Coronary artery (tissue), 2 donors: ENCODE data around the gene ATXN7.
A peak's percentile ranks its signal among the peaks of the same experiment; 100 is the strongest.

Experiments
- DNase-seq: peaks from one replicate; pipeline ENCODE4 v3.0.0-alpha.2; 2017; ENCODE audit warnings: low spot score
- H3K27ac ChIP-seq, 2 donors: fragments of 200-600 bp; sonication (generic); one replicate each; pipeline ENCODE4 v1.5.1; 2016 to 2019
- H3K4me3 ChIP-seq: fragments of 200-600 bp; sonication (generic); 2 replicates; pipeline ENCODE4 v1.5.1; 2016; ENCODE audit warnings: mild to moderate bottlenecking, moderate library complexity
- TF ChIP-seq, protein P1 (sequence below): fragments of 200-600 bp; sonication (generic); IDR thresholded peaks from one replicate; pipeline ENCODE4 v1.5.1; 2019; ENCODE audit warnings: antibody characterized with exemption

The ATXN7 gene

DNA sequence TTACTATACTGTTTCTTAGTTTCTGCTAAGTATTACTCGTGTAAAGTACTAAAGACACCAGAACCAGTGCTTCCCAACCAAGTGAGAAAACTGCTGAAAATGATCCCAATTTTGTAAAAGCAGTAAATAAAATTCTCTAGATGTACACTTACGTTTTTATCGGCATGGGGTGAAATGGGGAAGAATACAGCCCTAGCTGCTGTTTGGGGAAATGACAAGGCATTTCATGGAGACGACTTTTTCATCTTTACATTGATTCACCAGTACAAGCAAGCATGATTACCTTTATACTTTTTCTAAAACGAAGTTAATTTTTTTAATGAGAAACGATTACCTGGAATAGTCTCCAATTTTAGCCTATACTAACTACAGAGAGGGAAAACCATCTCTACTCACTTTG lies 158.3 kb downstream of the ATXN7 start:
- DNase-seq, result no peak
- Histone ChIP-seq H3K27ac (no peak overlapping the region), H3K4me3 (peak overlapping the region; percentile 79)
- TF ChIP-seq, protein P1, sequence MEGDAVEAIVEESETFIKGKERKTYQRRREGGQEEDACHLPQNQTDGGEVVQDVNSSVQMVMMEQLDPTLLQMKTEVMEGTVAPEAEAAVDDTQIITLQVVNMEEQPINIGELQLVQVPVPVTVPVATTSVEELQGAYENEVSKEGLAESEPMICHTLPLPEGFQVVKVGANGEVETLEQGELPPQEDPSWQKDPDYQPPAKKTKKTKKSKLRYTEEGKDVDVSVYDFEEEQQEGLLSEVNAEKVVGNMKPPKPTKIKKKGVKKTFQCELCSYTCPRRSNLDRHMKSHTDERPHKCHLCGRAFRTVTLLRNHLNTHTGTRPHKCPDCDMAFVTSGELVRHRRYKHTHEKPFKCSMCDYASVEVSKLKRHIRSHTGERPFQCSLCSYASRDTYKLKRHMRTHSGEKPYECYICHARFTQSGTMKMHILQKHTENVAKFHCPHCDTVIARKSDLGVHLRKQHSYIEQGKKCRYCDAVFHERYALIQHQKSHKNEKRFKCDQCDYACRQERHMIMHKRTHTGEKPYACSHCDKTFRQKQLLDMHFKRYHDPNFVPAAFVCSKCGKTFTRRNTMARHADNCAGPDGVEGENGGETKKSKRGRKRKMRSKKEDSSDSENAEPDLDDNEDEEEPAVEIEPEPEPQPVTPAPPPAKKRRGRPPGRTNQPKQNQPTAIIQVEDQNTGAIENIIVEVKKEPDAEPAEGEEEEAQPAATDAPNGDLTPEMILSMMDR, result no peak

DNA sequence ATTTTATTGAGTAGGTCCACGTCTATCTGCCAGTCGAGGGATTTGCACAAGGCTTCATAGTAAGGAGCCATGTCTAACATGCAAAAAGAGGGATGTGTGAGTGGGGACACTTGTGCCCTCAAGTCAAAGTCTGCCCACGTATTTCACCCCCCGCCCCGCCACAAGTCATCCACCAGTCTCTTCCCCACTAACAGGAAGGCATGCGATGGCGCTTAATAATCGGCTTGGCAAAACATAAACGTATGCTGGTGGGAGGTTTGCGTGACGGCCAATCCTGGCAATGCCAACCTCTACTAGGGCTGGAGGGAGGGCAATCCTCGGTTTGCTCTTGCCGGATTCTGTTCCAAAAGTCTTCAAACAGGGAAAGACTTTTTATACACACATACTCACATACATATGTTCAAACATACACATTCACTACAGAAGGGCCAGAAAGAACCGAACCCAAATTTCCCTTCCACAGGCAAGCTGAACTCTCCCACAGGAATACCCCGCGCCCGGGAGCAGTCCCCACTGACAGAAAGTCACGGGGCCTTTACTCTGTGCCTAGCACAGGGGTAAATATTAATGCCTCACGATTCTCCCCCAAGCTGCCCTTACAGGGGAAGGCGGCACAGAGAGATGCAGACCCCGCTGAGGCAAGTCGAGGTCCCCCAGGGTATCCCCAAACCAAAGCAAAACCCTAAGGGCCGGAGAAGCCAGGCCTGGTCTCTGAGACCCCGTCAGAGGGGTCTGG lies 159.0 kb downstream of the ATXN7 start:
- no peak for DNase-seq
- TF ChIP-seq, protein P1, result no peak
- Histone ChIP-seq H3K27ac (peak overlapping the region; percentile 80 to 85), H3K4me3 (peak overlapping the region; percentile 79)

DNA sequence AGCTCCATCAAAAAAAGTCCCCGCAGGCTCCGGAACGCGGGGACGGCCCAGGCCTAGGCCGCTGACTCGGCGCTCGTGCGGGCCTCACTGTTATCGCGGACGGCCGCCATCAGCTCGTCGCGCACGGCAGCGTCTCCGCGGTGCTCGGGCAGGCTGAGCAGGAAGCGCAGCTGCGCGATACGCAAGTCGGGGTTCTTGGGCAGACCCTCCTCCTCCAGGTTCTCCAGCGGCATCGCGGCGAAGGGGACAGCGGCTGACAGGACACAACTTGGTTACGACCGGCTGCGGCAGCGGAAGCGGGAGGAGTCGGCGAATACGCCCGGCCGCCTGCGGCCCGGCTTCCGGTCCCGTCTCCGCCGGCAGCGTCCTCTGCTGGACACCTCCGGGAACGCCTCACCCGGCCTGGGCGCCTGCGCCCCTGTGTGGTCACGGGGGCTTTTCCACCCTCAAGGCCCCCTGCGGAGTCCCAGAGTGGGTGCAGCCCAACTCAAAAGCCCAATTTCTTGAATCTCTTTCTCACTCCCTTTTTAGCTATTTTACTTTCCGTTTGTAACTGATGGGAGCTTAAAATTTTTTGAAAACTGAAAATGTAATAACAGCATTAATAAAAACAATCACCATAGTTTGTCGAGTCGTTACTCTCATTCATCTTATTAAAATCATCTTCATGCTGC lies 159.7 kb downstream of the ATXN7 start, which contains the start of gene PSMD6:
Gene PSMD6 (minus strand): TSS at position 308 of the 674 bp plus-strand sequence. CDS start 75 bp downstream, at position 233.
- Histone ChIP-seq H3K4me3 (peak within 1 kb of the TSS; percentile 79), H3K27ac (peak within 1 kb of the TSS; percentile 80 to 85)
- DNase-seq, result peak; percentile 89
- TF ChIP-seq, protein P1, result peak; percentile 98

DNA sequence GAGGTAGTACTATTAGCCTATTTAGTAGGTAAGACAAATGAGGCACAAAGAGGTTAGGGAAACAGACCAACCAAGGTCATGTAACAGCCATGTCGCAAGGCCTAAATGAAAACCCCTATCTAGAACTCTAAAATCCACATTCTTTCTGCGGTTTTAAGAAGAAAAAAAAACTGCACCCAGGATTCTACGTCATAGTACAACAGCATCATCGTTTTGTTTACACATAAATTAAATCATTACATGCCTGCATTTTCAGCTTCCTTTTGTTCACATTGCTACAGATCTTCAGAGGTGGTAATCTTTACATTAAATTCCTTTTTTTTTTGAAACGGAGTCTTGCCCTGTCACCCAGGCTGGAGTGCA lies 160.2 kb downstream of the ATXN7 start:
- DNase-seq, result no peak
- Histone ChIP-seq H3K4me3 (peak overlapping the region; percentile 79), H3K27ac (peak overlapping the region; percentile 80 to 85)
- TF ChIP-seq, protein P1, result no peak

DNA sequence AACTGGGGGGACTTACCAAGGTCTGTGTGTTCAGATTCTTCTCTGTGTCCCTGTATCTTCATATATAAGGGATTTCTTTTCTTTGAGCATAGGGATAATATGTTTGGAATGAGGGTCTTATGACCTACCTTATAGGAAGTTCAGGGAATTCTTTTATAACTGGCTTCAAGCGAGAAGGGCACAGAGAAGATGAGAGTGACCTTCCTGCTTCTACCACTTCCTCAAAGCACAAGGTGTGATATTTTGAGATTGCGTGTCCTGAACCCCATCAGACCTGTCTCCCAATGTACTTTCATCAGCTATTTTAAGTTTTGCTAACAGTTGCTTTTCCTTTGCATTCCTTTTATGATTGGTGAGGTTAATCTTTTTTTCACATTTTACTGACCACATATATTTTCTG lies 162.7 kb downstream of the ATXN7 start:
- TF ChIP-seq, protein P1, result no peak
- no peak overlapping the region for H3K27ac ChIP-seq
- no peak for DNase-seq
- no peak overlapping the region for H3K4me3 ChIP-seq

DNA sequence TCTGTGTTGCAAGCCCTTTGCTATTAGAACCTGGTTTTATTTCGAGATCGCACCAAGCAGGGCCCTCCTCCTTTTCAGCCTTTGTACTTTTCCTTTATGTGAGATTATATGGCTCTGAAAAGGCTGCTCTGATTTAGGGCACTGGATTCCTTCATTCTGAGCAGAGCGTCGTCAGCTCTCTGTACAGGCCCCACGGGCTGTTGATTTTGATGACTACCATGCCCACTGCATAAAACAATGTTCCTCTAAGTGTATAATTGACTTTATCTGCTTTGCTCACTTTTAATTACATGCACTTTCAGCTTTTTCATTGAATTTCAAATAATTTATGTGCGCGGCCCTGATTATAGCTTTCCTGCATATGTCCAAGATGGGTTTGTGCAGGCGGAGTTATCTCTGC lies 164.0 kb downstream of the ATXN7 start:
- TF ChIP-seq, protein P1, result no peak
- Histone ChIP-seq H3K4me3 (no peak overlapping the region), H3K27ac (no peak overlapping the region)
- no peak for DNase-seq

DNA sequence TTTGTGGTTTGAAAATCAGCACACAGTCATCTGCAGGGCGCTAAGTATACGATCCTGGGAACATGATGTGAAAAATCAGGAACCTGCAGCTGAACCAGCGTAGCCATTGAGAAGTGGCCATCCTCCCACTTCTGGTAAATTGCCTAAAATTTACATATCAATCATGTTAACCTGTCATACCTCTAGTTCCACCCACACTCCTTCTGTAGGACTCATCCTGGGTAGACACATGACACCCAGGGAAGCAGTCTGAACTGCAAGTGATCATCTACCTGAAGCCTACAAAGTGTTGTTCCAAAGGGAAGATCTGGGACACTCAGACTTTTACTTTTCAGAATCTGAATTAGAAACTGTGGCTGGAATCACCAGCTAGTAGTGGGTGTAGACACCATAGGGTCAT lies 165.1 kb downstream of the ATXN7 start:
- no peak for DNase-seq
- H3K27ac ChIP-seq, result no peak overlapping the region
- TF ChIP-seq, protein P1, result no peak
- H3K4me3 ChIP-seq, result no peak overlapping the region
